Cardiac septum (tissue), 1 donor: ENCODE results near the gene FCGR3B. TPM values are rescaled to one million over a fixed set of nuclear protein-coding genes. Genes with fewer than 3 reads are reported as not detected.
"Not testable (repeated sequence)": the region's sequence is repeated elsewhere in the genome, so short reads cannot be mapped to it uniquely, and the experiment has no call there.

ENCODE experiments used
- DNase-seq: peaks from one replicate; pipeline ENCODE4 v3.0.0-alpha.2; 2020; ENCODE audit warnings: low spot score
- intact Hi-C: fragments of 100-400 bp; cut with DNase I; formaldehyde crosslinking; loops from one replicate; pipeline ENCODE4 v1.14.0; 2022
- total RNA-seq: library from RNA; stranded (reverse); fragmentation: NEBNext Ultra II Directional; extraction: Animal tissue kit (Norgen Biotek cat#: 25700); gene quantifications from one replicate; pipeline ENCODE4 v1.2.1, GENCODE V29; 2021
- donor health status: DM: no; HTN: no; CAD: no.

Gene FCGR3B
- total RNA-seq, 1 donor from 2014 or later: 8.4 TPM

- DNase-seq, intact Hi-C loops: not testable (repeated sequence)
Measured at GRCh38 chr1:161579856-161580507, 51.0 kb downstream of the FCGR3B start.

- DNase-seq, intact Hi-C loops: not testable (repeated sequence)
Measured at GRCh38 chr1:161576676-161577075, 54.3 kb downstream of the FCGR3B start.

Other genes starting within 250 kb of the FCGR3B start
- 19.2 TPM for gene FCGR2A, start 125.7 kb downstream of the FCGR3B start, total RNA-seq
- gene HSPA6, start 106.6 kb downstream of the FCGR3B start, total RNA-seq: 1.9 TPM
- 14.7 TPM for gene FCGR3A, start 81.4 kb downstream of the FCGR3B start, total RNA-seq
- gene FCGR2B, start 32.0 kb upstream of the FCGR3B start, total RNA-seq: 5.6 TPM
- 0.40 TPM for gene FCRLA, start 76.1 kb upstream of the FCGR3B start, total RNA-seq
- 0.38 TPM for gene FCRLB, start 90.4 kb upstream of the FCGR3B start, total RNA-seq
- 8.2 TPM for gene DUSP12, start 118.6 kb upstream of the FCGR3B start, total RNA-seq
- gene ATF6, start 135.1 kb upstream of the FCGR3B start, total RNA-seq: 14.9 TPM